AG09319 (cell line): ENCODE measurements around the gene DPPA5.

Experiments
- DNase-seq: peaks from one replicate; pipeline ENCODE4 v3.0.0-alpha.2; 2010; ENCODE audit warnings: low read depth; ENCODE audit errors: extremely low read depth
- TF ChIP-seq, protein P1 (sequence below): IDR thresholded peaks from 2 replicates; pipeline ENCODE4 v1.5.1; 2011; ENCODE audit warnings: low read depth, mild to moderate bottlenecking, inconsistent platforms, low read length, moderate library complexity

The DPPA5 gene

DNA sequence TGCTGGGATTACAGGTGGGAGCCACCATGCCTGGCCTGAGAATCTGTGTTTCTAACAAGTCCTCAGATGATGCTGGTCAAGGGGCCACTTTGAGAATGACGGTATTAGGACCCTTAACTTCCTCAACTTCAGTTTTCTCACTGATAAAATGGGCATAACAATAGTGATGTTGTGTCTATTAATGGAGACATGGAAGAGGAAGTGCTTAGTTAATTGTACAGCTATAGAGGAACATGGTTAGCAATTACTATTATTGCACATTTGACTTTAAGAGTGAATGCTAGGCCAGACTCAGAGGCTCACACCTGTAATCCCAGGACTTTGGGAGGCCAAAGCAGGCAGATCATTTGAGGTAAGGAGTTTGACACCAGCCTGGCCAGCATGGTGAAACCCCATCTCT is 12.7 kb downstream of the DPPA5 start:
- TF ChIP-seq, protein P1, sequence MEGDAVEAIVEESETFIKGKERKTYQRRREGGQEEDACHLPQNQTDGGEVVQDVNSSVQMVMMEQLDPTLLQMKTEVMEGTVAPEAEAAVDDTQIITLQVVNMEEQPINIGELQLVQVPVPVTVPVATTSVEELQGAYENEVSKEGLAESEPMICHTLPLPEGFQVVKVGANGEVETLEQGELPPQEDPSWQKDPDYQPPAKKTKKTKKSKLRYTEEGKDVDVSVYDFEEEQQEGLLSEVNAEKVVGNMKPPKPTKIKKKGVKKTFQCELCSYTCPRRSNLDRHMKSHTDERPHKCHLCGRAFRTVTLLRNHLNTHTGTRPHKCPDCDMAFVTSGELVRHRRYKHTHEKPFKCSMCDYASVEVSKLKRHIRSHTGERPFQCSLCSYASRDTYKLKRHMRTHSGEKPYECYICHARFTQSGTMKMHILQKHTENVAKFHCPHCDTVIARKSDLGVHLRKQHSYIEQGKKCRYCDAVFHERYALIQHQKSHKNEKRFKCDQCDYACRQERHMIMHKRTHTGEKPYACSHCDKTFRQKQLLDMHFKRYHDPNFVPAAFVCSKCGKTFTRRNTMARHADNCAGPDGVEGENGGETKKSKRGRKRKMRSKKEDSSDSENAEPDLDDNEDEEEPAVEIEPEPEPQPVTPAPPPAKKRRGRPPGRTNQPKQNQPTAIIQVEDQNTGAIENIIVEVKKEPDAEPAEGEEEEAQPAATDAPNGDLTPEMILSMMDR = no peak
- no peak for DNase-seq

DNA sequence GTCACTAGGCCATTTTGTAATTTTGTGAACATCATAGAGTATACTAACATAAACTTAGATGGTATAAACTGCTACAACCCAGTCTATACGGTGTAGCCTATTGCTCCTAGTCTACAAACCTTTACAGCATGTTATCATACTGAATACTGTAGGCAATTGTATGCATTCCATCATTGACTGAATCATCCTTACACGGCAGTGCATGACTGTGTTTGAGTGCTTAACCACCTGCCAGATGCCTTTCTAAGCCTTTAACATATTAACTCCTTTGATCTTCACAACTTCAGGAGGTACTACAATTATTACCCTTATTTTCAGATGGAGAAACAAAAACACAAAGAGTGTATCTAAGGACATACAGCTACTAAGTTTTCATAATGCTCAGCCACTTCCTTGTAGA is 14.0 kb downstream of the DPPA5 start:
- DNase-seq = no peak

DNA sequence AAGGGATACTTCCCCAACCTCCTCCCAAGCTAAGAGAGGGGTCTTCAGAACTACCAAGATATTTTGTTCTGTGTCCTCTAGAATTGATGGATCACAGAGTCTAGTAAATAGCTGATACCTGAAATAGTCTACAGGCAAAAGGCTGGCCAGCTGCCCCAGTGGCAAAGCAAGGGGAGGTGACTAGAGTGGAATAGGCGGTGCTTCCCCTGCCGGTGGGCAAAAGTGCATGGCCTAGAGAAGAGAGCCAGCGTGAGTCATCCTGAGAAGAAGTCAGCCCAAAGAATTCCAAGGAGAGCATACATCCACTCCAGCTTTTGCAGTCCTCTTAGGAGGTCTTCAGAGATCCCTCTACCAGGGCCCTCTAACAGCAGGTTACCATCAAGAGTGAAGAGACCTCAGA is 14.7 kb downstream of the DPPA5 start:
- DNase-seq = no peak
- TF ChIP-seq, protein P1 = no peak

More for the DNA sequence above, 14.0 kb downstream of the DPPA5 start:
- TF ChIP-seq, protein P1 = no peak

DNA sequence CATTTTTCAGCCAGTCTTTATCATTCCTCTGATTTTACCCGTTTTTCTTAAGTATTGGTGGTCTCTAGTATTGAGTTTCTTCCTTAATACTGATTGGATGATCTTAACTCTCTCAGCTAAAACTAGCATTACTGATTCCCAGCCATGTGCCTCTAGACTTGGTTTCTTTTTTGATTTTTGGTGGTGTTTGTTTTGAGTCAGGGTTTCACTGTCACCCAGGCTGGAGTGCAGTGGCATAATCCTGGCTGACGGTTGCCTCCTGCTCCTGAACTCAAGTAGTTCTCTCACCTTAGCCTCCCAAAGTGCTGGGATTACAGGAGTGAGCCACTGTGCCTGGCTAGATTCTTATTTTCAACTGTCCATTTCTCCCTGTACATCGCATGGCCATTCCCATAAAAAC is 24.9 kb downstream of the DPPA5 start:
- TF ChIP-seq, protein P1 = no peak
- DNase-seq = no peak

DNA sequence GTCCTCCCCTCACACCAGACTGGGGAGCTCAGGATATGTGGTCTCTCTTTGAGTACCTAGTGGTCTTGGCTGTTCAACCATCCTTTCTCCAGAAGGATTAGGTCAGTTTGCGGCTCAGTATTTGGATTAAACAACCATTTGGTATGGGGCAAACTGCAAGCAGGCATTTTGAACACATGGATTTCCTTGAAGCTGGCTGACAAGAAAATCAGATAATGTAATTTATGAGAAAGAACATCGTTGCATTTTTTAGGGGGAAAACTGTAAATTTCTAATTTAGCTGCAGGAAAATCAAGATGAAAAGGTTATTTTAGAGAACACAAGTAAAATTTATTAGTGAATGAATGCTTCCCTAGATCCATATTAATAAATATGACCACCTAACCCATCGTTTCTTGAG is 25.3 kb downstream of the DPPA5 start:
- TF ChIP-seq, protein P1 = no peak
- DNase-seq = no peak

DNA sequence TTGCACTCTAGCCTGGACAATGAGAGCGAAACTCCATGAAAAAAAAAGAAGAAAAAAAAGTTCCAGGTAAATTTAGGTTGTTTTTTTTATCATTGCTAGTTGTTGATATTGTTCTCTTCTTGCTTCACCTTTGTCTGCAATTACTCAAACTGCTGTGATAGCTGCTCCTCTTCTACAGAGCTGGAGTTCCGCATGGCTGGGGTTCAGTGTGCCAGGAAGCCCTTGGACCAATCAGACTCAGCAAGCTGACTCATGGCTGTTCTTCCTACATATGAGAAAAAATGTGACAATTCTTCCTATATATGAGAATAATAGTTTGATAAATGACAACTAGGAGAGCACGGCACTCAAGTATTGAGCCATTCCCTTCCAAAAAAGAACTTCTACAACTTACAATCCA is 28.4 kb downstream of the DPPA5 start:
- no peak for DNase-seq
- TF ChIP-seq, protein P1 = no peak

DNA sequence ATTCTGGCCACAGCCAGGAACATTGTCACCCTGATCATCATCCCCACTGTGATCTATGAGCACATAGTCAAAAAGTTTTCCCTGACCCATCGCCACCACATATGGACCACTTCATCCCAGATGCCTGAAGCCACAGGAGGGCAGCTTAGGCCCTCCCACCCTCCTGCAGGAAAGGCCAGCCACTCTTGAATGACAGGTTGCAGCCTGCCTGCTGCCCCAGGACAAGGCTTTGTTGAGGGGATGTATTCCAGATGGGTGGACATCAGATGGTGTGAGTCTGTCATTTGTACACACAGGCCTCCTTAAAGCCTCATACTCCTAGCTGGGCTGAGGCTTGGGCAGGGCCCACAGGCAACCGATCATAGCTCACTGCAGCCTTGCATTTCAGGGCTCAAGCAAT is 30.8 kb downstream of the DPPA5 start:
- TF ChIP-seq, protein P1 = no peak
- DNase-seq = no peak
